ENCODE measurements around the gene RPS6KA2. TPM values are rescaled to one million over a fixed set of nuclear protein-coding genes. Genes with fewer than 3 reads are reported as not detected.

The RPS6KA2 gene
- total and polyA plus RNA-seq, 2 experiments from 2014 or later: 12.5 to 25.3 TPM

GRCh38 chr6:166586424-166587156 is 40.5 kb downstream of the RPS6KA2 start, which contains the start of gene RAMACL:
Gene RAMACL (minus strand): TSS chr6:166586678. CDS start chr6:166586477, 201 bp downstream.
- peaks cover 11% of the 10 kb centered on the region for H3K27me3 Mint-ChIP-seq (ENCODE audit: insufficient read depth, low read depth, poor library complexity)
- H3K9me3 Mint-ChIP-seq: no peaks in the 10 kb centered on the region
- H3K4me1 Mint-ChIP-seq: peaks cover 62% of the 10 kb centered on the region
- no peak within 1 kb of the TSS for H3K4me3 Mint-ChIP-seq
- no peak within 1 kb of the TSS for H3K4me2 ChIP-seq
- H3K27ac Mint-ChIP-seq: no peak within 1 kb of the TSS
- no peak within 1 kb of the TSS for H2AFZ ChIP-seq
- no peaks in the 10 kb centered on the region for H3K36me3 ChIP-seq (ENCODE audit: insufficient read depth)
- peaks cover 66% of the 10 kb centered on the region for H3K79me2 ChIP-seq (replicated peaks; ENCODE audit: insufficient read depth)
- H3F3A ChIP-seq (replicated peaks; ENCODE audit: low read depth): no peaks in the 10 kb centered on the region
- peaks cover 33% of the 10 kb centered on the region for H4K20me1 ChIP-seq (replicated peaks; ENCODE audit: insufficient read depth)
- peak; percentile 79 for DNase-seq (ENCODE audit: low spot score)
- peaks cover 22% of the 10 kb centered on the region for H3K4me1 ChIP-seq (ENCODE audit: insufficient read depth)
- TF ChIP-seq ETS1 (IDR thresholded peaks at IDR 0.05) (0 out of 2 replicates have a peak, but pooled peaks have one; percentile 46), STAT1 (IDR thresholded peaks at IDR 0.05; ENCODE audit: unreplicated experiment) (no peak), EZH2 (IDR thresholded peaks at IDR 0.05; ENCODE audit: low read depth, unreplicated experiment) (no peak)
- no peaks in the 10 kb centered on the region for H3K36me3 Mint-ChIP-seq (ENCODE audit: low read depth)
- no peak within 1 kb of the TSS for H3K27ac ChIP-seq (ENCODE audit: low read depth)
- H3K9me2 ChIP-seq (ENCODE audit: insufficient read depth): 0 out of 2 replicates have a peak, but pooled peaks cover 6% of the 10 kb centered on the region
- H3K27me3 ChIP-seq (ENCODE audit: insufficient read depth): no peaks in the 10 kb centered on the region
- peak; percentile 97 for ATAC-seq
- H3K4me3 ChIP-seq: no peak within 1 kb of the TSS

- no peak overlapping the region for H3K27ac Mint-ChIP-seq
- Histone ChIP-seq H4K20me1 (replicated peaks; ENCODE audit: insufficient read depth) (peaks cover 29% of the 10 kb centered on the region), H2AFZ (no peak overlapping the region), H3K27ac (ENCODE audit: low read depth) (no peak overlapping the region), H3K4me1 (ENCODE audit: insufficient read depth) (peaks cover 19% of the 10 kb centered on the region), H3F3A (replicated peaks; ENCODE audit: low read depth) (no peaks in the 10 kb centered on the region), H3K79me2 (replicated peaks; ENCODE audit: insufficient read depth) (peaks cover 58% of the 10 kb centered on the region), H3K36me3 (ENCODE audit: insufficient read depth) (no peaks in the 10 kb centered on the region), H3K4me3 (no peak overlapping the region), H3K4me2 (no peak overlapping the region), H3K9me2 (ENCODE audit: insufficient read depth) (0 out of 2 replicates have a peak, but pooled peaks cover 6% of the 10 kb centered on the region), H3K27me3 (ENCODE audit: insufficient read depth) (no peaks in the 10 kb centered on the region)
- no peak overlapping the region for H3K4me3 Mint-ChIP-seq
- peaks cover 55% of the 10 kb centered on the region for H3K4me1 Mint-ChIP-seq
- peaks cover 15% of the 10 kb centered on the region for H3K27me3 Mint-ChIP-seq (ENCODE audit: insufficient read depth, low read depth, poor library complexity)
- H3K36me3 Mint-ChIP-seq (ENCODE audit: low read depth): no peaks in the 10 kb centered on the region
- no peaks in the 10 kb centered on the region for H3K9me3 Mint-ChIP-seq
- DNase-seq (ENCODE audit: low spot score): no peak
- ATAC-seq: no peak
- no peak for TF ChIP-seq EZH2phosphoT487 (IDR thresholded peaks at IDR 0.05; ENCODE audit: unreplicated experiment)
- no peak for TF ChIP-seq POLR2AphosphoS5 (IDR thresholded peaks at IDR 0.05; ENCODE audit: low read depth)
Observed at GRCh38 chr6:166584853-166585429, 42.1 kb downstream of the RPS6KA2 start.

GRCh38 chr6:166584155-166584554 is 42.9 kb downstream of the RPS6KA2 start:
- no peak for ATAC-seq
- peaks cover 11% of the 10 kb centered on the region for H3K4me1 ChIP-seq (ENCODE audit: insufficient read depth)
- H3K4me3 Mint-ChIP-seq: no peak overlapping the region
- TF ChIP-seq CTCF (conservative IDR thresholded peaks at IDR 0.05; ENCODE audit: low read depth in 2 of 2): no peak
- TF ChIP-seq POLR2AphosphoS5 (IDR thresholded peaks at IDR 0.05; ENCODE audit: low read depth): no peak
- TF ChIP-seq ETS1 (IDR thresholded peaks at IDR 0.05): no peak
- TF ChIP-seq ZNF114 (CRISPR knock-in tag; IDR thresholded peaks at IDR 0.05): no peak
- TF ChIP-seq EZH2phosphoT487 (IDR thresholded peaks at IDR 0.05; ENCODE audit: unreplicated experiment): no peak
- TF ChIP-seq CREB1 (CRISPR knock-in tag; IDR thresholded peaks at IDR 0.05; ENCODE audit: low read depth): no peak
- no peak for TF ChIP-seq STAT1 (IDR thresholded peaks at IDR 0.05; ENCODE audit: unreplicated experiment)
- TF ChIP-seq EZH2 (IDR thresholded peaks at IDR 0.05; ENCODE audit: low read depth, unreplicated experiment): no peak
- TF ChIP-seq JUNB (IDR thresholded peaks at IDR 0.05; ENCODE audit: unreplicated experiment): no peak

More at GRCh38 chr6:166584155-166584554, 42.9 kb downstream of the RPS6KA2 start:
- Mint-ChIP-seq H3K4me1 (peaks cover 52% of the 10 kb centered on the region), H3K9me3 (no peaks in the 10 kb centered on the region), H3K27ac (no peak overlapping the region), H3K27me3 (ENCODE audit: insufficient read depth, low read depth, poor library complexity) (peaks cover 17% of the 10 kb centered on the region), H3K36me3 (ENCODE audit: low read depth) (no peaks in the 10 kb centered on the region)
- peak overlapping the region; percentile 39; the same call in 1 of the 2 replicates for H3K27ac ChIP-seq (ENCODE audit: low read depth)
- H3K9me2 ChIP-seq (ENCODE audit: insufficient read depth): 0 out of 2 replicates have a peak, but pooled peaks cover 6% of the 10 kb centered on the region
- H3K79me2 ChIP-seq (replicated peaks; ENCODE audit: insufficient read depth): peaks cover 52% of the 10 kb centered on the region
- no peak overlapping the region for H3K4me3 ChIP-seq
- H2AFZ ChIP-seq: no peak overlapping the region
- no peaks in the 10 kb centered on the region for H3K36me3 ChIP-seq (ENCODE audit: insufficient read depth)
- no peaks in the 10 kb centered on the region for H3F3A ChIP-seq (replicated peaks; ENCODE audit: low read depth)
- no peak overlapping the region for H3K4me2 ChIP-seq
- H4K20me1 ChIP-seq (replicated peaks; ENCODE audit: insufficient read depth): peaks cover 24% of the 10 kb centered on the region
- no peak for DNase-seq (ENCODE audit: low spot score)
- H3K27me3 ChIP-seq (ENCODE audit: insufficient read depth): no peaks in the 10 kb centered on the region
